GM19238 (cell line): Measurements from ENCODE around the gene CFAP92.
"Not testable (repeated sequence)": the region's sequence is repeated elsewhere in the genome, so short reads cannot be mapped to it uniquely, and the experiment has no call there.

ENCODE experiments used
- DNase-seq: peaks from one replicate; pipeline ENCODE4 v3.0.0; 2011; ENCODE audit warnings: low spot score; ENCODE audit not compliant: insufficient read length

CFAP92 gene

DNA sequence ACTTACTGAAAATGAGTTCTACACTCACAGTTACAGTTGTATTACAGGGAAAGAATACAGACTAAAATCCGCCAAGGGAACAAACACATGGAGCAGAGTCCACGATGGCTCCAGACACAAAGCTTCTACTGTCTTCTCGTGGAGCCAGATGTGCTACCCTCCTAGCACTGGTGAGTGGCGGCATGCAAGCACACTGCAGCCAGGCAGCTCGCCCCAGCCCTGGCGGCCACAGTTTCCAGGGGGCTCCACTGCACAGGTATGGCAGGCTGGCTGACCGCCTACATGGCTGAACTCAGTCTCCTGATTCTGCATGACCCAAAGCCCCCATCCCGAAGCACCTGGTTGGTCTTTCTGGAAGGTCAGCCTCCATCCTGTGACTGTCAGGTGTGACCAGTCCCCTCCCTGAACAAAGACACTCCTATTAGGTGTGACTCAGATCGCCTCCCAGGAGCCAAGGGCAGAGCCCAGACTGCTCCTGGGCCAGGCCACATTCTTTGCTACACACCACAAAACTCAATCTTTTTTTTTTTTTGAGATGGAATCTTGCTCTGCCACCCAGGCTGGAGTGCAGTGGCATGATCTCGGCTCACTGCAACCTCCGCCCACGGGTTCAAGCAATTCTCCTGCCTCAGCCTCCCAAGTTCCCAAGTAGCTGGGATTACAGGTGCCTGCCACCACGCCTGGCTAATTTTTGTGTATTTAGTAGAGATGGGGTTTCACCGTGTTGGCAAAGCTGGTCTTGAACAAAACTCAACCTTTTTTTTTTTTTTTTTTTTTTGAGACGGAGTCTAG lies 51.5 kb downstream of the CFAP92 start:
- DNase-seq: no peak

DNA sequence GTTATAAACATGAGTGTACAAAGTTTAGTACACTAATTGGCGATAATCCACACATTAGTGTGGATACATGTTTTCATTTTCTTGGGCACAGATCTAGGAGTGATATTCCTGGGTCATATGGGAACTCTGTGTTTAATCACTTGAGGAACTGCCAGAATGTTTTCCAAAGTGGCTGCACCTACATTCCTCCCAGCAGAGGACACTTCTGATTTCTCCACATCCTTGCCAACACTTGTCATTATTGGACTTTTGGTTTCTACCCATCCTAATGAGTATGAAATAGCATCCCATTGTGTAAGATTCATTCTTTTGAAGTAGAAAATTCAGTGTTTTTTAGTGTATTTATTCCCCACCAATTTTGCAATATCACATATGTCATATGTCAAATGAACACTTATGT lies 53.6 kb downstream of the CFAP92 start:
- DNase-seq: no peak

- DNase-seq: no peak
Measured at GRCh38 chr3:128936341-128936740, 57.5 kb downstream of the CFAP92 start.

- DNase-seq: no peak
Measured at GRCh38 chr3:128935922-128936321, 58.0 kb downstream of the CFAP92 start.

DNA sequence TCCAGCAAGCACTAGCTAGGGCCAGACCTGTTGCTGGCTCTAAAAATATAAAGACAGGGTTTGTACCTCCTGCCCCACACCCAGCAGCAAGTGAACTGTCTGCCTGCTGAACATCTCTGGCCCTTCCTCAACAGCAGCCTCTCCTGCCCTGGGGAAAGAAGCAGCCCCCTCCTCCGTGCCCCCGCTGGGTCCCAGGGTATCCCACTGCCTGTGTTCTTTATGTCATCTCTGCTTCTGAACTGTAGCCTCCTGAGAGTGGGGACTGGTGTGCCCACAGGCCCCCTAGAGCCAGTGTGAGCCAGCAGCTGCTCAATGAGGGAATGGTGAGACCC lies 60.0 kb downstream of the CFAP92 start:
- DNase-seq: no peak

DNA sequence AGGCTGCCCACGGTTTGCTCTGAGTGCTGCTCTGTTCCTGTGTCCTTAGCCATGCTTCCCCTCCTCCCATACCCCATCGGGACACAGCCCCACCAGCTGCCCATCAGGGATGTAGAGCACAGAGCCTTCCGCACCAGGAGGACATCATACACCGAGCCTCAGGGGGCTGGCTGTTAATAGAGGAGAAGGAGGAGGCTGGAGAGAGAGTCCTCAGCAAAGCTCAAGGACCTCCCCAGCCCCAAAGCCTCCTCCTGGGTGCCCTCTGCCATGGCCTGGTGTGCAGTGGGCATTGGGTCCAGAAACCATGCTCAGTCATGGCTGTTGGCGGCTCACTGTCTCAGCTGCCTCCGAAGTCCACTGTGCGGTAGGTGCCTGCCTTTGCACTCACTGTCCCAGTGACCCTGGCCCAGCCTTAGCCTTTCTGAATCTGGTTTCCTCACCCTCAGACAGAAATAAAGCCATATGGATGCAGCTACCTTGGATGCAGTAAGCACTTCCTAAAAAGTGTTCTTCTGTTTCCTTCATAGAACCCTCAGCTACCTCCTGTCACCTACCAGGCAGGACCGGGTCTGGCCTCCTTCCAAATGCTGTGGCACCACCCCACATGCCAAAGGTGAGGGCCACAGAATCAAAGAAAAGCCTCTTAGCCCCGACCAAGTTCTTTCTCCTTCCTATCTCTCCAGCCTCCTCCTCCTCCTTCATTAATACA lies 60.5 kb downstream of the CFAP92 start:
- no peak for DNase-seq

DNA sequence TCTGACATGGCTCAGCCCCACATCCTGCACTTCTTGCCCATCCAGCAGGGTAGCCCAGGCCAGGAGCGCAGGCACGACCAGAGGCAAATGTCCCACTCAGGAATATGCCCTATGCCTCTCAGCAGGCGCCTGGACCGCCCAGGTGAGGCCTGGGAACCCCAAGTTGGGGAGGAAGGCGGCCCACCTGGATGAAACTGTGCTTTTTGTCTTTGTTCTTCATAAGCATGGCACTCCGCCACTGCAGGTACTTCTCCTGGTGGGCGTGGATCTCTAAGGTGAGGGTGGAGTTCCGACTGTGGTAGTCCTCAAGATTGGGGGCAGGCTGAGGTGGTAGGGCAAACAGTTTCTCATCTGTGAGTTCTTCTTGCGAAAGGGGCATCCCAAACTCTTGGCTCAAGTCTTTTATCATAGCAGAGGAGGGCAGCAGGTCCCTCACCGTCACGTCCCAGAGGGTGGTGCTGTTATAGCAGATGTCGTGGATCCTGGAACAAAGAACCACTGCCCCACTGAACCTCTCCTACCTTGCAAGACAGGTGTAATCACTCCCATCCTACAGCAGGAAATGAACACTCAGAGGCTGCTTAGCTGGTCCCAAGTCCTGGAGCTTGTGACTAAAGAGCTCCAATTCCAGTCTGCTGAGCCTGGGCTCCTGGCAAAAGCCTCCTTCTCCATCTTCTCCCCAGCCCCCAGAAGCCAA lies 61.2 kb downstream of the CFAP92 start:
- no peak for DNase-seq

DNA sequence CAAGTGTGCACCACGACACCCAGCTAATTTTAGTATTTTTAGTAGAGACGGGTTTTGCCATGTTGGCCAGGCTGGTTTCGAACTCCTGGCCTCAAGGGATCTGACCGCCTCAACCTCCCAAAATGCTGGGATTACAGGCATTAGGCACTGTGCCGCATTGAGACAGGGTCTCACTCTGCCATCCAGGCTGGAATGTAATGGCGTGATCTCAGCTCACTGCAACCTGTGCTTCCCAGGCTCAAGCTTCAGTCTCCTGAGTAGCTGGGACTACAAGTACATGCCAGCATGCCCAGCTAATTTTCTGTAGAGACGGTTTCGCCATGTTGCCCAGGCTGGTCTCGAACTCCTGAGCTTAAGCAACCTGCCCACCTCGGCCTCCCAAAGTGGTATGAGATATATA lies 62.8 kb downstream of the CFAP92 start:
- no peak for DNase-seq

DNA sequence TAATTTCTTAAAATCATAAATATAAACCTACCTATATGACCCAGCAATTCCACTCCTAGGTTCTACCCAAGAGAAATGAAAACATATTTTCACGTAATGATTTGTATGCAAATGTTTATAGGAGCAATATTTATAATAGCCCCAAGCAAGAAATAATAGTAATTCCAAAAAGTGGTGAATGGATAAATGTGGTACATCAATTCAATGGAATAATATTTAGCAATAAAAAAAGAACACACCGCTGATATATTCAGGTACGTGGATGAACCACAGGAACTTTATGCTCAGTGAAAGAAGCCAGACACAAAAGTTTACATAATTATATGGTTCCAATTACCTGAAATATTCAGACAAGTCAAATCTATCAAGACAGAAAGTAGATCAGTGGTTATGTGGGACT lies 64.5 kb downstream of the CFAP92 start:
- no peak for DNase-seq

GRCh38 chr3:128923986-128924385 lies 69.9 kb downstream of the CFAP92 start:
- not testable (repeated sequence) for DNase-seq

GRCh38 chr3:128923576-128923975 lies 70.3 kb downstream of the CFAP92 start:
- no peak for DNase-seq

DNA sequence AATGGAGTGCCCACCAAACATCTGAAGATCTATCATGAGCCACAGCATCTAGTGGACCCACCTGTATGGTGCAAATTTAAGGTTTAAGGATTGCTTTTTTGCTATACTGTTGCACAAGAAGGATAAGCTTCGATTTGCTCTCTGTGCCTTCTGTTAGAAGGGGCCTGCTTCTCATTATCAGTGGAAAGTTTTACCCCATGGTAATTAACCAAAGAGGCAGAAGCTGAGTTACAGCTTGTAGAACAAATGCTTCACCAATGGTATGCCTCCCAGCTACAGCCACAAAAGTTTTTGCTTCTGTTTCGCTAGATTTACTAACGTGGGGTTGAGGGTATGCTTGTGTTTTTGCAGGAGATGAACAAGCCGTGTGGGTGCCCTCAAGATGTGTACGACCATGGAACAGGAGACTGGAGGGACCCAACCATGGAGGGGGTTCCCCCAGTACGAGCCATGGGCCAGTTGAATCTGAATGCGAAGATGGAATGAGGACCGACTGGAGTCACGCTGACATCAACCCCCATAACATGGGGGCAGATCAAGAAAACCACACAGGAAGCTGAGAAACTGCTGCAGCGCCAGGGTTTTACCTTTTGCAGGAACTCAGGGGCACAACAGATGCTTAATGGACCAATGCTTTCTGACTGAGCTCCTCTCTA lies 70.9 kb downstream of the CFAP92 start:
- no peak for DNase-seq

- no peak for DNase-seq
Measured at GRCh38 chr3:128919988-128920387, 73.9 kb downstream of the CFAP92 start.

- no peak for DNase-seq
Measured at GRCh38 chr3:128917291-128917690, 76.6 kb downstream of the CFAP92 start.

GRCh38 chr3:128914966-128915645 lies 78.8 kb downstream of the CFAP92 start:
- DNase-seq: no peak

GRCh38 chr3:128911911-128912310 lies 82.0 kb downstream of the CFAP92 start:
- no peak for DNase-seq

DNA sequence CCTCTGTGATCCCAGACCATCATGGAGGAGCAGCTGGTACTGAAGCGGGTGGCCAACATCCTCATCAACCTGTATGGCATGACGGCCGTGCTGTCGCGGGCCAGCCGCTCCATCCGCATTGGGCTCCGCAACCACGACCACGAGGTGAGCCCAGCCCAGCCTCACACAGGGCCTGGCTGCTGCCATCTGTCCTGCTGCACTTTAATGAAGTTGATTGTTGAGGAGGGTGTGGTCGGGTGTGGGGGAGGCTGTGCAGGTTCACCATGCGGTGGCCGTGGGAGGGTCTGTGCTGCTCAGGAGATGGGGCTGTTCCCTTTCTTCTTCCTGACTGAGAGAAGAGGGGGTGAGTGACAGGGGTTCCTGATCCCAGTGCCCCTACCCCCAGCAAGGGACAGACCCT lies 83.9 kb downstream of the CFAP92 start:
- no peak for DNase-seq

DNA sequence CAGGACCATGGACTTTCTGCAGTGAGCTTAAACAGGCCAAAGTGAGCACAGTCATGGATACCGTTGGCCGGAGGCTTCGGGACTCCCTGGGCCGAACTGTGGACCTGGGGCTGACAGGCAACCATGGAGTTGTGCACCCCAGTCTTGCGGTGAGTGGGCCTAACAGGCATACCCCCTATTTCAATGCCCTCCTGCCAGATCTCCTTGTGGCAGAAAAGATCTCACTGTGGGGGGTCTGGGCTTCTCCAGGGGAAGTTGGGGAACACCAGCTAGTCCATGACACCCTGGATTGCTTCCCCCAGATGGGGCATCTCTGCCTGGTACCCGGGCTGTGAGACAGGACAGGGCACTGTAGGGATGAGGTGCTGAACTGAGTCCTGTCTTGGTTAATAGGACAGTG lies 84.9 kb downstream of the CFAP92 start:
- no peak for DNase-seq

GRCh38 chr3:128907706-128908445 lies 86.0 kb downstream of the CFAP92 start:
- DNase-seq: no peak

GRCh38 chr3:128906804-128907525 lies 86.9 kb downstream of the CFAP92 start:
- no peak for DNase-seq
